ENCODE measurements around the gene VTA1. TPM values are rescaled to one million over a fixed set of nuclear protein-coding genes. Genes with fewer than 3 reads are reported as not detected.
"Not testable (repeated sequence)": the region's sequence is repeated elsewhere in the genome, so short reads cannot be mapped to it uniquely, and the experiment has no call there.

VTA1 gene
- total RNA-seq, 4 donors from 2014 or later = 25.7 to 37.9 (median 28.2) TPM

- Histone ChIP-seq H3K36me3 (no peaks in the 10 kb centered on the region), H3K27me3 (no peaks in the 10 kb centered on the region), H3K9me3 (no peaks in the 10 kb centered on the region), H3K4me1 (no peaks in the 10 kb centered on the region), H3K27ac (replicated peaks in 1 of 4) (no peak overlapping the region), H3K4me3 (no peak overlapping the region)
- intact Hi-C loops (cut with DNase I) = no loop called here
- no peak for DNase-seq (ENCODE audit: extremely low spot score)
- WGBS = 48% methylated on average over 2 of the region's 2 CpGs
- TF ChIP-seq POLR2A (IDR thresholded peaks at IDR 0.05; ENCODE audit: low read depth) (no peak), EP300 (IDR thresholded peaks at IDR 0.05) (no peak), CTCF (IDR thresholded peaks at IDR 0.05) (no peak), POLR2AphosphoS5 (IDR thresholded peaks at IDR 0.05) (no peak)
These were observed 8.2 kb upstream of the VTA1 start for GRCh38 chr6:142138876-142139275.

DNA sequence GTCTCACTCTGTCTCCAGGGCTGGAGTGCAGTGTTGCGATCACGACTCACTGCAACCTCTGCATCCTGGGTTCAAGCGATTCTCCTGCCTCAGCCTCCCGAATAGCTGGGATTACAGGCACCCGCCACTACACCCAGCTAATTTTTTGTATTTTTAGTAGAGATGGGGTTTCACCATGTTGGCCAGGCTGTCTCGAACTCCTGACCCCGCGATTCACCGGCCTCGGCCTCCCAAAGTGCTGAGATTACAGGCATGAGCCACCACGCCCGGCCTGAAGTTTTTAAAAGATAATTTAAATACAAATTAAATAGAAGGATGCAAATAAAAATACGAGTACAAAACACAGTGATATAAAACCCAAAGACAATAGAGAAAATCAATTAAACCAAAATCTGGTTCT is 5.5 kb upstream of the VTA1 start:
- H3K27ac ChIP-seq (replicated peaks in 1 of 4); intact Hi-C loops (cut with DNase I); H3K9me3 ChIP-seq; H3K36me3 ChIP-seq; H3K4me1 ChIP-seq; DNase-seq (ENCODE audit: extremely low spot score); H3K27me3 ChIP-seq; H3K4me3 ChIP-seq: not testable (repeated sequence)
- WGBS = 90% methylated on average over 13 of the region's 13 CpGs

- H3K4me3 ChIP-seq = no peak overlapping the region
- TF ChIP-seq POLR2A (IDR thresholded peaks at IDR 0.05; ENCODE audit: low read depth) = no peak
- TF ChIP-seq POLR2AphosphoS5 (IDR thresholded peaks at IDR 0.05) = no peak
- no peaks in the 10 kb centered on the region for H3K36me3 ChIP-seq
- no peaks in the 10 kb centered on the region for H3K27me3 ChIP-seq
- no peak overlapping the region for H3K27ac ChIP-seq (replicated peaks in 1 of 4)
- H3K4me1 ChIP-seq = peaks cover 16 to 33% (median 26%) of the 10 kb centered on the region in 4 donors
- no peaks in the 10 kb centered on the region for H3K9me3 ChIP-seq
- no peak for DNase-seq (ENCODE audit: extremely low spot score)
- intact Hi-C loops (cut with DNase I) = no loop called here
These were observed 5.7 kb downstream of the VTA1 start for GRCh38 chr6:142152746-142153145.

DNA sequence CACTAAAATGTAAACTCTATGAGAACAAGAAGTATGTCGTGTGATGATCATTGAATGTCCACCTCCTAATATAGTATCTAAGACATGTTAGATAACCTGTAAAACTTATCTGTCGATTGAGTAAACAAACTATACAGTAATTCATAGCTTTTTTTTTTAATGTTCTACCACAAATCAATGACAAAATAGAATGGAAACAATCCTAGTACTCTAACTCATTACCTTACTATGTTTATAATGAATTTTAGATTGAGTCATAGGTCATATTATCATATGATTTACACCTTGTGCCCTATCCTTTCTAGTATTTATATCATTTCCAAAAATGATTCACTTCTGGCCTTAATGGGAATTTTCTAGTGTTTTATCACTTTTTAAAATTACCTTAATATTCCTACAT is 6.1 kb downstream of the VTA1 start:
- Histone ChIP-seq H3K4me3 (no peak overlapping the region), H3K9me3 (no peaks in the 10 kb centered on the region), H3K27me3 (no peaks in the 10 kb centered on the region), H3K36me3 (no peaks in the 10 kb centered on the region), H3K4me1 (peaks cover 12 to 29% (median 21%) of the 10 kb centered on the region in 4 donors), H3K27ac (replicated peaks in 1 of 4) (no peak overlapping the region)
- WGBS = 90% methylated on average over 2 of the region's 2 CpGs
- DNase-seq (ENCODE audit: extremely low spot score) = no peak
- TF ChIP-seq POLR2AphosphoS5 (IDR thresholded peaks at IDR 0.05) (no peak), POLR2A (IDR thresholded peaks at IDR 0.05; ENCODE audit: low read depth) (no peak), CTCF (IDR thresholded peaks at IDR 0.05) (no peak), EP300 (IDR thresholded peaks at IDR 0.05) (no peak)
- intact Hi-C loops (cut with DNase I) = no loop called here

DNA sequence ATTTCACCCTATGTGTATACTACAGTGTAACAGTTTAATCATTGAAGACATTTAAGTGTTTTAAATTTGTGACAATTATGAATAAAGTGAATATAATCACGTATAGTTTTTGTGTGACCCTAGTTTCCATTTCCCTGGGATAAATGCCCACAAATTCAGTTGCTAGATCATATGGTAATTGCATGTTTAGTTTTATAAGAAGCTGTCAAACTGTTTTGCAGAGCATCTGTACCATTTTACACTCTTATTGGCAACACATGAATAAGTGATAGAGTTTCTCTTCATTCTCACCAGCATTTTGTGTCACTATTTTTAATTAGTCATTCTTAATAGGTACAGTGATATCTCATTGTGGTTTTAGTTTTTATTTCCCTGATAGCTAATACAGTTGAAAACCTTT is 7.3 kb downstream of the VTA1 start:
- Histone ChIP-seq H3K4me3 (no peak overlapping the region), H3K27ac (replicated peaks in 1 of 4) (no peak overlapping the region), H3K9me3 (no peaks in the 10 kb centered on the region), H3K4me1 (peaks cover 1 to 17% (median 10%) of the 10 kb centered on the region in 4 donors), H3K36me3 (no peaks in the 10 kb centered on the region), H3K27me3 (no peaks in the 10 kb centered on the region)
- no peak for DNase-seq (ENCODE audit: extremely low spot score)
- intact Hi-C loops (cut with DNase I) = no loop called here
- 70% methylated on average over 1 of the region's 1 CpG for WGBS
- TF ChIP-seq EP300 (IDR thresholded peaks at IDR 0.05) (no peak), CTCF (IDR thresholded peaks at IDR 0.05) (no peak), POLR2AphosphoS5 (IDR thresholded peaks at IDR 0.05) (no peak), POLR2A (IDR thresholded peaks at IDR 0.05; ENCODE audit: low read depth) (no peak)

DNA sequence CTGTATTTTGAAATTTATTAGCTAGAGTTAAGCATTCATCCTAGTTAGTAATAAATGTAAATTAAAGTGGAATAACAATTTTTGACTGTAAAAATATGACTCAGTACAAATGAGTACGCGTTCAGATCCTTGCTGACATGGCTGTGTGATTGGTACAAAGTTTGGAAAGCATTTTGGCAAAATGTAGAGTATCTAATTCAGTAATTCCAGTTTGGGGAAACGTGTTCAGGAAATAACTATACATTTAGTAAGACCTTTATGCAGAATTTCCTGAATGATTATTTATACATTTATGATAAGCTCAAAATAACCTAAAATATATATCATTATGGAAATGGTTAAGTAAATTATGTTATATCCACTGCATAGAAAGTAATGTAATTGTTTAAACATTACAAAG is 8.0 kb downstream of the VTA1 start:
- no peak overlapping the region for H3K27ac ChIP-seq (replicated peaks in 1 of 4)
- peaks cover 0 to 15% (median 6%) of the 10 kb centered on the region in 4 donors for H3K4me1 ChIP-seq
- WGBS = 86% methylated on average over 3 of the region's 3 CpGs
- no peaks in the 10 kb centered on the region for H3K9me3 ChIP-seq
- no peak overlapping the region for H3K4me3 ChIP-seq
- no peaks in the 10 kb centered on the region for H3K36me3 ChIP-seq
- intact Hi-C loops (cut with DNase I) = no loop called here
- DNase-seq (ENCODE audit: extremely low spot score) = no peak
- TF ChIP-seq CTCF (IDR thresholded peaks at IDR 0.05) = no peak
- no peak for TF ChIP-seq POLR2AphosphoS5 (IDR thresholded peaks at IDR 0.05)
- no peak for TF ChIP-seq POLR2A (IDR thresholded peaks at IDR 0.05; ENCODE audit: low read depth)
- no peak for TF ChIP-seq EP300 (IDR thresholded peaks at IDR 0.05)
- H3K27me3 ChIP-seq = no peaks in the 10 kb centered on the region

Data from esophagus muscularis mucosa (tissue), 4 donors.